Neural progenitor cell (in vitro differentiated cells): Measurements from ENCODE around the gene SLC27A5.

Source experiments
- CTCF ChIP-seq: fragments of 200-600 bp; sonication (generic); IDR thresholded peaks from 2 replicates; pipeline ENCODE4 v1.5.1; 2017; ENCODE audit warnings: antibody characterized with exemption, mild to moderate bottlenecking
- EZH2 ChIP-seq: fragments of 200-600 bp; sonication (generic); IDR thresholded peaks from 2 replicates; pipeline ENCODE4 v1.6.1; 2017; ENCODE audit warnings: antibody characterized with exemption, mild to moderate bottlenecking, moderate library complexity
- EZH2phosphoT487 ChIP-seq: fragments of 200-600 bp; sonication (generic); IDR thresholded peaks from 2 replicates; pipeline ENCODE4 v1.6.1; 2017; ENCODE audit warnings: antibody characterized with exemption

GRCh38 chr19:58554494-58555368 lies 42.9 kb upstream of the SLC27A5 start, which contains the start of gene CHMP2A:
- TF ChIP-seq CTCF (no peak), EZH2 (no peak), EZH2phosphoT487 (no peak)
